HEK293T (cell line): ENCODE measurements around the gene PROM2.

ENCODE experiments used
- ARNT ChIP-seq: fragments of 450-650 bp; IDR thresholded peaks from 2 replicates; pipeline ENCODE4 v1.6.1; 2017; ENCODE audit warnings: mild to moderate bottlenecking
- BHLHE40 ChIP-seq: fragments of 450-650 bp; IDR thresholded peaks from 2 replicates; pipeline ENCODE4 v1.6.1; 2016; ENCODE audit warnings: mild to moderate bottlenecking, moderate library complexity, borderline replicate concordance
- ELF4 ChIP-seq: fragments of 450-650 bp; IDR thresholded peaks from 2 replicates; pipeline ENCODE4 v1.6.1; 2017; ENCODE audit warnings: antibody characterized with exemption
- FOXA1 ChIP-seq: fragments of 450-650 bp; IDR thresholded peaks from 2 replicates; pipeline ENCODE4 v1.6.1; 2016; ENCODE audit warnings: mild to moderate bottlenecking
- FOXK2 ChIP-seq: fragments of 450-650 bp; IDR thresholded peaks from 2 replicates; pipeline ENCODE4 v1.6.1; 2016; ENCODE audit warnings: mild to moderate bottlenecking
- FOXM1 ChIP-seq: fragments of 450-650 bp; IDR thresholded peaks from 2 replicates; pipeline ENCODE4 v1.6.1; 2017; ENCODE audit warnings: mild to moderate bottlenecking, borderline replicate concordance
- HDGF ChIP-seq: fragments of 450-650 bp; IDR thresholded peaks from 2 replicates; pipeline ENCODE4 v1.6.1; 2017; ENCODE audit warnings: antibody characterized with exemption, borderline replicate concordance
- LEF1 ChIP-seq: fragments of 450-650 bp; IDR thresholded peaks from 2 replicates; pipeline ENCODE4 v1.6.1; 2017; ENCODE audit warnings: mild to moderate bottlenecking, borderline replicate concordance
- NFRKB ChIP-seq: fragments of 450-650 bp; IDR thresholded peaks from 2 replicates; pipeline ENCODE4 v1.6.1; 2016; ENCODE audit warnings: mild to moderate bottlenecking, moderate library complexity
- PKNOX1 ChIP-seq: fragments of 450-650 bp; IDR thresholded peaks from 2 replicates; pipeline ENCODE4 v1.6.1; 2016
- SP1 ChIP-seq: fragments of 450-650 bp; IDR thresholded peaks from 2 replicates; pipeline ENCODE4 v1.6.1; 2017
- SUZ12 ChIP-seq: fragments of 450-650 bp; IDR thresholded peaks from 2 replicates; pipeline ENCODE4 v1.6.1; 2016; ENCODE audit warnings: mild to moderate bottlenecking
- TARDBP ChIP-seq: fragments of 450-650 bp; IDR thresholded peaks from 2 replicates; pipeline ENCODE4 v1.6.1; 2016
- ZNF384 ChIP-seq: fragments of 450-650 bp; IDR thresholded peaks from 2 replicates; pipeline ENCODE4 v1.6.1; 2016

GRCh38 chr2:95328358-95329125 lies 54.3 kb downstream of the PROM2 start:
- TF ChIP-seq SP1 (no peak), PKNOX1 (no peak), FOXA1 (no peak), TARDBP (no peak), LEF1 (no peak), FOXM1 (no peak), HDGF (no peak), BHLHE40 (no peak), FOXK2 (no peak), ZNF384 (no peak), ARNT (no peak), ELF4 (no peak), NFRKB (no peak), SUZ12 (no peak)
